Thymus (tissue), 14 donors: ENCODE measurements around the gene ZFP2. TPM values are rescaled to one million over a fixed set of nuclear protein-coding genes. Genes with fewer than 3 reads are reported as not detected.
"Not testable (repeated sequence)": the region's sequence is repeated elsewhere in the genome, so short reads cannot be mapped to it uniquely, and the experiment has no call there.

Source experiments
- DNase-seq, 9 donors: peaks; one replicate each; pipeline ENCODE4 v3.0.0-alpha.2; 2013; ENCODE audit warnings: low spot score in 9 of 9, low read depth in 6 of 9, missing footprints in 1 of 9
- H3K27ac ChIP-seq, 2 donors: one replicate each; pipeline ENCODE4 v1.5.1; 2013; ENCODE audit warnings: control low read depth in 1 of 2, low read depth in 1 of 2, low read length in 1 of 2, mild to moderate bottlenecking in 1 of 2, moderate library complexity in 1 of 2
- H3K27me3 ChIP-seq, 2 donors: one replicate each; pipeline ENCODE4 v1.5.1; 2013; ENCODE audit warnings: low read length in 1 of 2; ENCODE audit not compliant: control insufficient read depth in 2 of 2, insufficient read depth in 1 of 2
- H3K36me3 ChIP-seq, 2 donors: one replicate each; pipeline ENCODE4 v1.5.1; 2013; ENCODE audit warnings: low read length in 1 of 2, mild to moderate bottlenecking in 1 of 2, moderate library complexity in 1 of 2; ENCODE audit not compliant: control insufficient read depth in 2 of 2, insufficient read depth in 2 of 2
- H3K4me1 ChIP-seq, 2 donors: one replicate each; pipeline ENCODE4 v1.5.1; 2013; ENCODE audit warnings: low read length in 2 of 2; ENCODE audit not compliant: control insufficient read depth in 2 of 2, insufficient read depth in 2 of 2
- H3K4me3 ChIP-seq, 2 donors: one replicate each; pipeline ENCODE4 v1.5.1; 2013; ENCODE audit warnings: low read length in 2 of 2, control low read depth in 1 of 2, mild to moderate bottlenecking in 1 of 2
- H3K9me3 ChIP-seq, 2 donors: one replicate each; pipeline ENCODE4 v1.5.1; 2013; ENCODE audit warnings: low read length in 1 of 2, mild to moderate bottlenecking in 1 of 2; ENCODE audit not compliant: control insufficient read depth in 2 of 2, insufficient read depth in 1 of 2
- WGBS: extraction: QIAGEN DNeasy Blood & Tissue Kit; methylation state at CpG from one replicate; pipeline ENCODE4 v1.1.7; 2013; 5-methylcytosine and 5-hydroxymethylcytosine counted together
- long read RNA-seq, 10 donors: transcript quantifications; one replicate each; lab custom pipeline, GENCODE V29; 2026
- polyA plus RNA-seq: library from polyadenylated mRNA; stranded (reverse); fragments of 200-250 nt; gene quantifications from one replicate; pipeline ENCODE4 v1.2.3, GENCODE V29; 2013
- total RNA-seq: library from RNA; stranded (reverse); fragments of 120-200 nt; gene quantifications from one replicate; pipeline ENCODE4 v1.2.4, GENCODE V29; 2013
- donor health status: healthy.

The ZFP2 gene
- total RNA-seq (1.4 TPM), polyA plus RNA-seq (2.5 TPM)
- long read RNA-seq, donor 1 = 0 reads
- long read RNA-seq, donor 2 = 0 reads
- long read RNA-seq, donor 3 = 0 reads
- long read RNA-seq, donor 4 = 0 reads
- long read RNA-seq, donor 5 = 0 reads
- long read RNA-seq, donor 6, partial matches to known transcripts = 0 of 1 reads
- long read RNA-seq, donor 6, other reads (novel, unspliced or antisense) = 0 of 1 reads
- long read RNA-seq, donor 7 = 0 reads
- long read RNA-seq, donor 8 = 0 reads
- long read RNA-seq, donor 9 = 0 reads
- long read RNA-seq, donor 10 = 0 reads

GRCh38 chr5:178895615-178896571 is at the start of gene ZFP2:
Gene ZFP2, plus strand, starts transcription at chr5:178895913. Its CDS starts 35,401 bp downstream, at chr5:178931314.
- Histone ChIP-seq H3K27ac (peak within 1 kb of the TSS in 1 of 2 donors; percentile 5), H3K36me3 (no peaks in the 10 kb centered on the region), H3K4me3 (peak within 1 kb of the TSS; percentile 36 to 54), H3K9me3 (peaks cover 1 to 9% of the 10 kb centered on the region in 2 donors), H3K27me3 (peaks cover 3 to 15% of the 10 kb centered on the region in 2 donors), H3K4me1 (no peaks in the 10 kb centered on the region)
- WGBS = 4% methylated on average over 79 of the region's 79 CpGs
- DNase-seq = peak in 3 of 9 donors; percentile 7 to 27 (median 14)

GRCh38 chr5:178849316-178849715 is 46.4 kb upstream of the ZFP2 start:
- H3K4me1 ChIP-seq = no peaks in the 10 kb centered on the region
- WGBS = 79% methylated on average over 5 of the region's 5 CpGs
- no peak for DNase-seq
- no peak overlapping the region for H3K27ac ChIP-seq
- H3K9me3 ChIP-seq = no peaks in the 10 kb centered on the region
- H3K27me3 ChIP-seq = no peaks in the 10 kb centered on the region
- H3K4me3 ChIP-seq = no peak overlapping the region
- no peaks in the 10 kb centered on the region for H3K36me3 ChIP-seq

- Histone ChIP-seq H3K9me3 (no peaks in the 10 kb centered on the region), H3K27ac (no peak overlapping the region), H3K4me3 (no peak overlapping the region), H3K36me3 (no peaks in the 10 kb centered on the region), H3K4me1 (no peaks in the 10 kb centered on the region), H3K27me3 (no peaks in the 10 kb centered on the region)
- no peak for DNase-seq
- WGBS = 96% methylated on average over 3 of the region's 3 CpGs
These were observed 43.8 kb upstream of the ZFP2 start for GRCh38 chr5:178851951-178852350.

- no peaks in the 10 kb centered on the region for H3K27me3 ChIP-seq
- 65% methylated on average over 5 of the region's 5 CpGs for WGBS
- H3K9me3 ChIP-seq = no peaks in the 10 kb centered on the region
- no peaks in the 10 kb centered on the region for H3K4me1 ChIP-seq
- no peak overlapping the region for H3K27ac ChIP-seq
- H3K36me3 ChIP-seq = no peaks in the 10 kb centered on the region
- H3K4me3 ChIP-seq = no peak overlapping the region
- no peak for DNase-seq
These were observed 41.4 kb upstream of the ZFP2 start for GRCh38 chr5:178854284-178854683.

- no peaks in the 10 kb centered on the region for H3K4me1 ChIP-seq
- H3K27me3 ChIP-seq = no peaks in the 10 kb centered on the region
- no peaks in the 10 kb centered on the region for H3K9me3 ChIP-seq
- WGBS = 2% methylated on average over 86 of the region's 86 CpGs
- DNase-seq = peak; percentile 75 to 95 (median 87)
- peak within 1 kb of the TSS; percentile 59 to 79 for H3K4me3 ChIP-seq
- H3K36me3 ChIP-seq = peaks cover 5 to 8% of the 10 kb centered on the region in 2 donors
- peak within 1 kb of the TSS in 1 of 2 donors; percentile 6 for H3K27ac ChIP-seq
These were observed 35.8 kb upstream of the ZFP2 start, which contains the start of gene ZNF354B for GRCh38 chr5:178859625-178860521. Gene ZNF354B, plus strand, starts transcription at chr5:178859953. Its CDS starts 1,095 bp downstream, at chr5:178861048.

GRCh38 chr5:178860615-178861014 is 35.1 kb upstream of the ZFP2 start:
- H3K27ac ChIP-seq, DNase-seq: not testable (repeated sequence)
- 2% methylated on average over 13 of the region's 31 CpGs for WGBS

GRCh38 chr5:178861627-178862026 is 34.1 kb upstream of the ZFP2 start:
- H3K36me3 ChIP-seq = peaks cover 11% of the 10 kb centered on the region in 2 donors
- H3K4me3 ChIP-seq = no peak overlapping the region
- no peak for DNase-seq
- H3K4me1 ChIP-seq = no peaks in the 10 kb centered on the region
- H3K27me3 ChIP-seq = no peaks in the 10 kb centered on the region
- 99% methylated on average over 8 of the region's 8 CpGs for WGBS
- H3K9me3 ChIP-seq = no peaks in the 10 kb centered on the region
- no peak overlapping the region for H3K27ac ChIP-seq

More at GRCh38 chr5:178860615-178861014, 35.1 kb upstream of the ZFP2 start:
- not testable (repeated sequence) for H3K36me3 ChIP-seq, H3K4me1 ChIP-seq, H3K9me3 ChIP-seq, H3K27me3 ChIP-seq
- peak overlapping the region; percentile 59 to 79 for H3K4me3 ChIP-seq

GRCh38 chr5:178866946-178867345 is 28.8 kb upstream of the ZFP2 start:
- DNase-seq = no peak
- no peak overlapping the region for H3K27ac ChIP-seq
- H3K36me3 ChIP-seq = peaks cover 47 to 53% of the 10 kb centered on the region in 2 donors
- peaks cover 2 to 6% of the 10 kb centered on the region in 2 donors for H3K9me3 ChIP-seq
- no peak overlapping the region for H3K4me3 ChIP-seq
- WGBS = 82% methylated on average over 4 of the region's 4 CpGs
- H3K4me1 ChIP-seq = no peaks in the 10 kb centered on the region
- no peaks in the 10 kb centered on the region for H3K27me3 ChIP-seq
